Gastroesophageal sphincter (tissue), 4 donors: Measurements from ENCODE around the gene C10orf120. TPM values are rescaled to one million over a fixed set of nuclear protein-coding genes. Genes with fewer than 3 reads are reported as not detected.

Source experiments
- ATAC-seq: fragments of 150-250 bp; one replicate; pipeline ENCODE4 v1.9.1; 2016; ENCODE audit warnings: mild to moderate bottlenecking, moderate library complexity
- H3K27ac ChIP-seq, 4 donors: fragments of 200-600 bp; sonication (generic) in 3 of 4; 1 replicate in 3 of 4; 2 replicates in 1 of 4; pipeline ENCODE4 v1.5.1; 2016 to 2019
- H3K27me3 ChIP-seq: fragments of 200-600 bp; sonication (generic); one replicate; pipeline ENCODE4 v1.5.1; 2019
- H3K36me3 ChIP-seq, 2 donors: fragments of 200-600 bp; sonication (generic); one replicate each; pipeline ENCODE4 v1.5.1; 2019; ENCODE audit warnings: control low read depth in 1 of 2
- H3K4me1 ChIP-seq, 3 donors: fragments of 200-600 bp; sonication (generic); 1 replicate in 2 of 3; 2 replicates in 1 of 3; pipeline ENCODE4 v1.5.1; 2016 to 2019; ENCODE audit warnings: control low read depth in 2 of 3
- H3K4me3 ChIP-seq, 2 donors: fragments of 200-600 bp; sonication (generic); one replicate each; pipeline ENCODE4 v1.5.1; 2019; ENCODE audit warnings: mild to moderate bottlenecking in 1 of 2, moderate library complexity in 1 of 2
- H3K9me3 ChIP-seq, 3 donors: fragments of 200-600 bp; sonication (generic); one replicate each; pipeline ENCODE4 v1.5.1; 2017 to 2019; ENCODE audit warnings: control low read depth in 2 of 3
- EP300 ChIP-seq: sonication (generic); formaldehyde crosslinking; IDR thresholded peaks from one replicate; pipeline ENCODE4 v1.6.1; 2017; ENCODE audit warnings: antibody characterized with exemption, mild to moderate bottlenecking
- POLR2A ChIP-seq, 2 donors: fragments of 450-650 bp; IDR thresholded peaks; one replicate each; pipeline ENCODE4 v1.6.1; 2017; ENCODE audit warnings: antibody characterized with exemption in 2 of 2, mild to moderate bottlenecking in 2 of 2, moderate library complexity in 1 of 2
- POLR2AphosphoS5 ChIP-seq: sonication (generic); formaldehyde crosslinking; IDR thresholded peaks from one replicate; pipeline ENCODE4 v1.6.1; 2017; ENCODE audit warnings: antibody characterized with exemption
- WGBS, 2 donors: methylation state at CpG; one replicate each; pipeline ENCODE4 v1.1.5; 2018; ENCODE audit warnings: low coverage in 1 of 2; 5-methylcytosine and 5-hydroxymethylcytosine counted together
- total RNA-seq, 4 donors: library from RNA; depleted of rRNA; stranded (reverse); fragments of >200 nt; gene quantifications; one replicate each; pipeline ENCODE4 v1.1.0, GENCODE V29; 2016
- TF ChIP-seq, protein P1 (sequence below), 4 experiments: fragments of 200-600 bp in 2 of 4; fragments of 450-650 bp in 2 of 4; sonication (generic) in 1 of 4; IDR thresholded peaks; one replicate each; pipeline ENCODE4 v1.5.1; 2017 to 2019; ENCODE audit warnings: antibody characterized with exemption in 4 of 4, mild to moderate bottlenecking in 2 of 4, moderate library complexity in 2 of 4

The C10orf120 gene
- total RNA-seq, 4 donors from 2014 or later, result not detected

DNA sequence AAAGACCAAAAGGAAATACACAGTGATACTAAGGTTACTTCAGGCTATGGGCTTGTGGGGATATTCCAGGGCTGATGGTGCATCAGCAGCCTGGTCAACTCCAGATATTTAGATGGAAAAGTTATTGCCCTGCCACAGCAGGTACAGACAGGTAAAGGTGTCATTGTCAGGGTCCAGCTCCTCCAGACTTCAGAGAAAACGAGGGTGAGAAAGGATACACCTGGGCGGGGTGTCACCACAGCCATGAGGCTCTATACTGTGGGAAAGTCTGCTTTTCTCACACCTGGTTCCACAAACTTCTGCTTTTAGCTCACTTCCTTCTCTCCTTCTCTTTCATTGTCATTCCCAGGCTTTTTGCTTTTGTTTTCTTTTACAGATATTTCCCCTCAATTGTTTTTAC is 2.0 kb upstream of the C10orf120 start:
- Histone ChIP-seq H3K4me1 (no peaks in the 10 kb centered on the region), H3K9me3 (no peaks in the 10 kb centered on the region), H3K27me3 (no peaks in the 10 kb centered on the region), H3K27ac (no peak overlapping the region), H3K36me3 (no peaks in the 10 kb centered on the region), H3K4me3 (no peak overlapping the region)
- TF ChIP-seq, protein P1, sequence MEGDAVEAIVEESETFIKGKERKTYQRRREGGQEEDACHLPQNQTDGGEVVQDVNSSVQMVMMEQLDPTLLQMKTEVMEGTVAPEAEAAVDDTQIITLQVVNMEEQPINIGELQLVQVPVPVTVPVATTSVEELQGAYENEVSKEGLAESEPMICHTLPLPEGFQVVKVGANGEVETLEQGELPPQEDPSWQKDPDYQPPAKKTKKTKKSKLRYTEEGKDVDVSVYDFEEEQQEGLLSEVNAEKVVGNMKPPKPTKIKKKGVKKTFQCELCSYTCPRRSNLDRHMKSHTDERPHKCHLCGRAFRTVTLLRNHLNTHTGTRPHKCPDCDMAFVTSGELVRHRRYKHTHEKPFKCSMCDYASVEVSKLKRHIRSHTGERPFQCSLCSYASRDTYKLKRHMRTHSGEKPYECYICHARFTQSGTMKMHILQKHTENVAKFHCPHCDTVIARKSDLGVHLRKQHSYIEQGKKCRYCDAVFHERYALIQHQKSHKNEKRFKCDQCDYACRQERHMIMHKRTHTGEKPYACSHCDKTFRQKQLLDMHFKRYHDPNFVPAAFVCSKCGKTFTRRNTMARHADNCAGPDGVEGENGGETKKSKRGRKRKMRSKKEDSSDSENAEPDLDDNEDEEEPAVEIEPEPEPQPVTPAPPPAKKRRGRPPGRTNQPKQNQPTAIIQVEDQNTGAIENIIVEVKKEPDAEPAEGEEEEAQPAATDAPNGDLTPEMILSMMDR (IDR thresholded peaks at IDR 0.05), result no peak
- TF ChIP-seq POLR2A (IDR thresholded peaks at IDR 0.05) (no peak), POLR2AphosphoS5 (no peak), EP300 (no peak)
- ATAC-seq, result no peak
- 56 to 65% methylated on average over 2 of the region's 2 CpGs for WGBS, 2 donors

DNA sequence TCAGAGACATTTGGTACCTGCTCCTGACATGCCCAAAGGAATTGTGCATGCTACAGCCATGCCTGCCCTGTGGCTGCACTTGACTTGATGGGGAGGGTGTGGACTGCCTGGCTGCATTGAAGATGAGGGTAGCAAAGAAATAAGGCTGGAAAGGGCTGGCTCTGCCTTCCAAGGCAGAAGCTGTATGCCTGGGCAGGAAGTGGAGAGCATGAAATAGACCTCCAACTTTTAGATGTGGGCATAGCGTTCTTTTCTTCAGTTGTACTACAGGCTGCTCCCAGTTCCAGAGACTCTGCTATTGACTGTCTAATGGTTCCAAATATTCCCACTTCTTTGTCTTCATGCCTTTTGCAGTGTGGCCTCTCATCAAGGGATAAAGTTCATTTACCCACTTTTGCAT is 3.0 kb downstream of the C10orf120 start:
- no peak for ATAC-seq

DNA sequence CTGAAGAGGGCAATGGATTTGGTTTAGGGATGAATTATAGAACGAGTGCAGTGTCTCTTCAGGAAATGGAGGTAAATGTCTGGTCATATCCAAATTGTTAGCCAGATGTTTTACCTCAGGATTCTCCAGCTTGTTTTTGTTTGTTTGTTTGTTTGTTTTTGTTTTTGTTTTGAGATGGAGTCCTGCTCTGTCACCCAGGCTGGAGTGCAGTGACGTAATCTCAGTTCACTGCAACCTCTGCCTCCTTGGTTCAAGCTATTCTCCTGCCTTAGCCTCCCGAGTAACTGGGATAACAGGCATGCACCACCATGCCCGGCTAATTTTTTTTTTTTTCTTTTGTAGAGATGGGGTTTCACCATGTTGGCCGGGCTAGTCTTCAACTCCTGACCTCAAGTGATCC is 6.9 kb downstream of the C10orf120 start:
- no peaks in the 10 kb centered on the region for H3K36me3 ChIP-seq
- TF ChIP-seq POLR2AphosphoS5 (no peak), EP300 (no peak), POLR2A (IDR thresholded peaks at IDR 0.05) (no peak)
- TF ChIP-seq, protein P1 (IDR thresholded peaks at IDR 0.05), result no peak
- no peak overlapping the region for H3K4me3 ChIP-seq
- no peaks in the 10 kb centered on the region for H3K9me3 ChIP-seq
- no peak for ATAC-seq
- H3K4me1 ChIP-seq, result no peaks in the 10 kb centered on the region
- no peaks in the 10 kb centered on the region for H3K27me3 ChIP-seq
- WGBS, 2 donors, result 76 to 80% methylated on average over 3 to 4 of the region's 5 CpGs
- no peak overlapping the region for H3K27ac ChIP-seq

More for the DNA sequence above, 3.0 kb downstream of the C10orf120 start:
- no peak overlapping the region for H3K4me3 ChIP-seq
- WGBS, 2 donors, result 80 to 100% methylated on average over 1 of the region's 1 CpG
- H3K9me3 ChIP-seq, result no peaks in the 10 kb centered on the region
- H3K36me3 ChIP-seq, result no peaks in the 10 kb centered on the region
- no peaks in the 10 kb centered on the region for H3K4me1 ChIP-seq
- H3K27me3 ChIP-seq, result no peaks in the 10 kb centered on the region
- no peak for TF ChIP-seq POLR2A (IDR thresholded peaks at IDR 0.05)
- H3K27ac ChIP-seq, result no peak overlapping the region

DNA sequence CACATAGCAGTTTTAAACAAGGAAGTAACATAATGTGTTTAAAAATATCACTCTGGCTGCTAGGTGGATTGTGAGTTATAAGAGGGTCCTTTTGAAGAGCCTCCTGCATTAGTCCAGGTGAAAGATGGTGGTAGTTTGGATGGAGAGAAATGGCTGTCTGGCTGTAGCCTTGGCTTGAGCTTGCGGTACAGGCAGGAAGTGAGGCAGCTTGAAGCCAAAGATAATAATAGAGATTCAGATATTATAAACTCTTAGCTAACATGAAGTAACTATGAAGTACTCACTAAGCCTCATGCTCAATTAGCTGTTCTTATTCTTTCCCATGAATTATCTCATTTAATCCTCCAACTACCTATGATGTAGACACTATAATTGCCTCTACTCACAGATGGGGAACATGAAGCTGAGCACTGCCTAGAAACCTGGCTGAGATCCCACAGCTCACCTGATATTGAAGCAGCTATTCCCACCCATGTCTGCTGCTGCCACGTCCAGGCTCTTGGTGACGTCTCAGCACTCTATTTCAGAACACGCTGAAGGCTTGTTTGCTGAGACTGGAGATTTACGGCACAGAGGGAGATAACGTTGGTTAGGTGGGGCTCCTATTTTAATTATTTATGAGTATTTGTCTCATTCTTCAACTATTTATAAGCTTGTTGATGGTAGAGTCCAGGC is 10.4 kb downstream of the C10orf120 start:
- no peak overlapping the region for H3K4me3 ChIP-seq
- H3K4me1 ChIP-seq, result no peaks in the 10 kb centered on the region
- TF ChIP-seq POLR2AphosphoS5, result no peak
- no peaks in the 10 kb centered on the region for H3K36me3 ChIP-seq
- H3K27me3 ChIP-seq, result peaks cover 14% of the 10 kb centered on the region
- no peak overlapping the region for H3K27ac ChIP-seq
- no peak for ATAC-seq
- no peaks in the 10 kb centered on the region for H3K9me3 ChIP-seq
- 68 to 79% methylated on average over 6 of the region's 6 CpGs for WGBS, 2 donors

DNA sequence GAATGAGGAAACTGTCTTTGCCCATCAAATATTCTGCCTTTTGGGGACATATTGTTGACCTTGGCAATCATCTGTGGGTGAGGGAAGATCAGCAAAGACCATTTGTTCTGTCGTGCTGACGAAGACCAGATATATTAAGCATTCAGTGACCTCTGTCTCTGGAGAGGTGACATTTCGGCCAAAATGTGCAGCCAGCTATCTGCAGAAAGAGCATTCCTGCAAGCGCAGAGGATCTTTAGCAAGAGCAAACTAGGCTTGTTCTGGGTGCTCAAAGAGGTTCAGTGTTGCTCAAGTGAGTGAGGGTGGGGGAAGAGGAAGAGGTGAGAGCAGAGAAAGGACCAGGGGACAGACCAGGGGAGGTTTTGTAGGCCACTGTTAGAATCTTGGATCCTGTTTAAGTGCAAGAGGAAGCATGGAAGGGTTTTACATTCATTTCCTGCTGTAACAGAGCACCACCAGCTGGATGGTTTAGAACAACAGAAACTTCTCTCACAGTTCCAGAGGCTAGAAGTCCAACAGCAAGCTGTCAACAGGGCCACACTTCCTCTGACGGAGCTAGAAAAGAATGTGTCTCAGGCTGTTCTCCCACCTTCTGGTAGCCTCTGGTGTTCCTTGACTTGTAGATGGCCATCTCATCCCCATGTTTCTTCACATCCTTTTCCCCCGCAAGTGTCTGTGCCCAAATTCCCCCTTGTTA is 11.2 kb downstream of the C10orf120 start:
- TF ChIP-seq POLR2A (IDR thresholded peaks at IDR 0.05) (no peak), EP300 (no peak)
- TF ChIP-seq, protein P1 (IDR thresholded peaks at IDR 0.05), result no peak
- Histone ChIP-seq H3K9me3 (no peaks in the 10 kb centered on the region), H3K27me3 (peaks cover 22% of the 10 kb centered on the region), H3K36me3 (no peaks in the 10 kb centered on the region), H3K27ac (peak overlapping the region in 1 of 4 donors; percentile 10), H3K4me1 (no peaks in the 10 kb centered on the region), H3K4me3 (no peak overlapping the region)
- WGBS, 2 donors, result 50 to 62% methylated on average over 3 to 4 of the region's 6 CpGs
- ATAC-seq, result peak; percentile 57

DNA sequence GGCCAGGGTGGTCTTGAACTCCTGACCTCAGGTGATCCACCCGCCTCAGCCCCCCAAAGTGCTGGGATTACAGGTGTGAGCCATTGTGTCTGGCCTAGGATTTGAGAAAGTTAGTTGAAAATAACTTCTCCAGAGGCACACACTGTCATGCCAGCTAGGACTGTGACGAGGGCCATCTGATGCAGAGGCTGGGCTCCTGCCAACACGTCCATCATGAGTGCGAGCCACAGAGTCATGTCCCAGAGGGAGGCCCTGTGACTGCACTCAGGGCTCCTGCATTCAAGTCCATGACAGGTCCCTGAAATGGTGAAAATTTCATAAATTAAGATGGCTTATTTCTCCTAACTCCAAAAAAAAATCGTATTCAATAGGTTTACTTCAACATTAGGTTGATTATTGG is 17.1 kb downstream of the C10orf120 start:
- no peak for ATAC-seq
- H3K36me3 ChIP-seq, result no peaks in the 10 kb centered on the region
- 76% methylated on average over 4 of the region's 5 CpGs; no CpG with 5 or more reads in 1 of the 2 donors for WGBS, 2 donors
- H3K27ac ChIP-seq, result no peak overlapping the region
- no peaks in the 10 kb centered on the region for H3K4me1 ChIP-seq
- TF ChIP-seq POLR2A (IDR thresholded peaks at IDR 0.05) (no peak), POLR2AphosphoS5 (no peak), EP300 (no peak)
- TF ChIP-seq, protein P1 (IDR thresholded peaks at IDR 0.05), result no peak
- H3K27me3 ChIP-seq, result peaks cover 42% of the 10 kb centered on the region
- no peaks in the 10 kb centered on the region for H3K9me3 ChIP-seq
- no peak overlapping the region for H3K4me3 ChIP-seq
